Measurements from ENCODE around the gene EPC2.

The EPC2 gene

GRCh38 chr2:148701877-148702276, 57.3 kb downstream of the EPC2 start:
- TF ChIP-seq POLR2A (IDR thresholded peaks at IDR 0.05; ENCODE audit: extremely low read depth, insufficient read length) (no peak), CTCF (IDR thresholded peaks at IDR 0.05; ENCODE audit: low read depth, low read length) (no peak), MAX (IDR thresholded peaks at IDR 0.05; ENCODE audit: low read depth, low read length) (no peak), MYC (IDR thresholded peaks at IDR 0.05; ENCODE audit: low read depth, low read length) (no peak)
- no peak overlapping the region for H3K4me3 ChIP-seq (ENCODE audit: low read depth, low read length)
- no peak for DNase-seq (ENCODE audit: low read depth)

- H3K4me3 ChIP-seq (ENCODE audit: low read depth, low read length): no peak overlapping the region
- TF ChIP-seq MAX (IDR thresholded peaks at IDR 0.05; ENCODE audit: low read depth, low read length) (no peak), CTCF (IDR thresholded peaks at IDR 0.05; ENCODE audit: low read depth, low read length) (no peak), MYC (IDR thresholded peaks at IDR 0.05; ENCODE audit: low read depth, low read length) (no peak), POLR2A (IDR thresholded peaks at IDR 0.05; ENCODE audit: extremely low read depth, insufficient read length) (no peak)
- DNase-seq (ENCODE audit: low read depth): no peak
Observed at GRCh38 chr2:148702475-148702874, 57.9 kb downstream of the EPC2 start.

GRCh38 chr2:148704247-148704646, 59.7 kb downstream of the EPC2 start:
- no peak overlapping the region for H3K4me3 ChIP-seq (ENCODE audit: low read depth, low read length)
- TF ChIP-seq CTCF (IDR thresholded peaks at IDR 0.05; ENCODE audit: low read depth, low read length) (no peak), MAX (IDR thresholded peaks at IDR 0.05; ENCODE audit: low read depth, low read length) (no peak), MYC (IDR thresholded peaks at IDR 0.05; ENCODE audit: low read depth, low read length) (no peak), POLR2A (IDR thresholded peaks at IDR 0.05; ENCODE audit: extremely low read depth, insufficient read length) (no peak)
- no peak for DNase-seq (ENCODE audit: low read depth)

- H3K4me3 ChIP-seq (ENCODE audit: low read depth, low read length): no peak overlapping the region
- DNase-seq (ENCODE audit: low read depth): no peak
- TF ChIP-seq CTCF (IDR thresholded peaks at IDR 0.05; ENCODE audit: low read depth, low read length) (no peak), MAX (IDR thresholded peaks at IDR 0.05; ENCODE audit: low read depth, low read length) (no peak), POLR2A (IDR thresholded peaks at IDR 0.05; ENCODE audit: extremely low read depth, insufficient read length) (no peak), MYC (IDR thresholded peaks at IDR 0.05; ENCODE audit: low read depth, low read length) (no peak)
Observed at GRCh38 chr2:148716378-148716920, 71.9 kb downstream of the EPC2 start.

GRCh38 chr2:148718039-148718438, 73.5 kb downstream of the EPC2 start:
- no peak for TF ChIP-seq POLR2A (IDR thresholded peaks at IDR 0.05; ENCODE audit: extremely low read depth, insufficient read length)
- no peak for TF ChIP-seq MYC (IDR thresholded peaks at IDR 0.05; ENCODE audit: low read depth, low read length)
- no peak for TF ChIP-seq CTCF (IDR thresholded peaks at IDR 0.05; ENCODE audit: low read depth, low read length)
- TF ChIP-seq MAX (IDR thresholded peaks at IDR 0.05; ENCODE audit: low read depth, low read length): no peak
- no peak for DNase-seq (ENCODE audit: low read depth)
- H3K4me3 ChIP-seq (ENCODE audit: low read depth, low read length): no peak overlapping the region
